Measurements from ENCODE around the gene RAI1.

DNA sequence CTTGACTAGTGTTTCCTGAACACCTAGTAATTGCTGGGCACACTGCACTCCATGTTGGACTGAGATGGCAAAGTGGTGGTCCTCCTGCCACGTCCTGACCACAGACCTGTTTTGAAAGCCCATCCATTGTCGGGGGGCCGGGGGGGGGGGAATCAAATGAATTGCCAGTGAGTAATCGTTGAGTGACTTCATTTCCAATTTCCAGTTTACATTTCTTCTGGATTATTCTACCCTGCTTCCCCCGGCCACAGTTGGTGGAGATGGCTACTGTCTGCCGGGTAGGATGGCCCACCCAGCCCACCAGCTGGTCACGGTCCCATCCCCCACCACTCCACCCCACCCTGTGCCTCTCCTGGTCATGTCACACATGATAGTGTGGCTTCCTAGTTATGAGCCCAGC, 18.2 kb downstream of the RAI1 start:
- TF ChIP-seq EP300 (IDR thresholded peaks at IDR 0.05) (no peak), POLR2A (IDR thresholded peaks at IDR 0.05) (no peak)
- TF ChIP-seq, protein P1, sequence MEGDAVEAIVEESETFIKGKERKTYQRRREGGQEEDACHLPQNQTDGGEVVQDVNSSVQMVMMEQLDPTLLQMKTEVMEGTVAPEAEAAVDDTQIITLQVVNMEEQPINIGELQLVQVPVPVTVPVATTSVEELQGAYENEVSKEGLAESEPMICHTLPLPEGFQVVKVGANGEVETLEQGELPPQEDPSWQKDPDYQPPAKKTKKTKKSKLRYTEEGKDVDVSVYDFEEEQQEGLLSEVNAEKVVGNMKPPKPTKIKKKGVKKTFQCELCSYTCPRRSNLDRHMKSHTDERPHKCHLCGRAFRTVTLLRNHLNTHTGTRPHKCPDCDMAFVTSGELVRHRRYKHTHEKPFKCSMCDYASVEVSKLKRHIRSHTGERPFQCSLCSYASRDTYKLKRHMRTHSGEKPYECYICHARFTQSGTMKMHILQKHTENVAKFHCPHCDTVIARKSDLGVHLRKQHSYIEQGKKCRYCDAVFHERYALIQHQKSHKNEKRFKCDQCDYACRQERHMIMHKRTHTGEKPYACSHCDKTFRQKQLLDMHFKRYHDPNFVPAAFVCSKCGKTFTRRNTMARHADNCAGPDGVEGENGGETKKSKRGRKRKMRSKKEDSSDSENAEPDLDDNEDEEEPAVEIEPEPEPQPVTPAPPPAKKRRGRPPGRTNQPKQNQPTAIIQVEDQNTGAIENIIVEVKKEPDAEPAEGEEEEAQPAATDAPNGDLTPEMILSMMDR (IDR thresholded peaks at IDR 0.05): no peak

Data from ovary (tissue), 3 donors.